Measurements from ENCODE around the gene DRAXIN. TPM values are rescaled to one million over a fixed set of nuclear protein-coding genes. Genes with fewer than 3 reads are reported as not detected.

The DRAXIN gene
- total RNA-seq, 2 donors from 2014 or later = 0.05 to 0.51 TPM

DNA sequence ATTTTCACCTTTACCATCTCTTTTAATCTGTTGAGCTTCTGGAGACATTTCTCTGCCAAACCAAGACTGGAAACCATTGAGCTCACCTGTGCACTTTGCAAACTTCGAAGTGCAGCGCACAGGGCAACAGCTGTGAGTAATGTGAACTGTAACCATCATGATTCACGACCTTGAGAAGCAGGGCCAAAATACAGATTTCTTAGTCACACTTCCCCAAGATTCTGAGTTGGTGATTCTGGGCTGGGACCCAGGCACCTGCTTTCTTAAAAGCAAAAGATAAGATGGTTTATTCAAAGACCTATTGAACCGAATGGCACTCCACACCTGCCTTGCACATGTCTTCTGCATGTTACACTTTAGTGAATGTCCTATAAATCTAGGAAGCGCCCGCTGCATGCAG is 54.6 kb downstream of the DRAXIN start:
- H3K27ac ChIP-seq = no peak overlapping the region
- no peak for DNase-seq (ENCODE audit: low spot score)
- peaks cover 0 to 3% of the 10 kb centered on the region in 2 donors for H3K36me3 ChIP-seq
- no peak for TF ChIP-seq POLR2AphosphoS5 (IDR thresholded peaks at IDR 0.05)
- TF ChIP-seq POLR2A (IDR thresholded peaks at IDR 0.05) = no peak
- TF ChIP-seq, protein P1, sequence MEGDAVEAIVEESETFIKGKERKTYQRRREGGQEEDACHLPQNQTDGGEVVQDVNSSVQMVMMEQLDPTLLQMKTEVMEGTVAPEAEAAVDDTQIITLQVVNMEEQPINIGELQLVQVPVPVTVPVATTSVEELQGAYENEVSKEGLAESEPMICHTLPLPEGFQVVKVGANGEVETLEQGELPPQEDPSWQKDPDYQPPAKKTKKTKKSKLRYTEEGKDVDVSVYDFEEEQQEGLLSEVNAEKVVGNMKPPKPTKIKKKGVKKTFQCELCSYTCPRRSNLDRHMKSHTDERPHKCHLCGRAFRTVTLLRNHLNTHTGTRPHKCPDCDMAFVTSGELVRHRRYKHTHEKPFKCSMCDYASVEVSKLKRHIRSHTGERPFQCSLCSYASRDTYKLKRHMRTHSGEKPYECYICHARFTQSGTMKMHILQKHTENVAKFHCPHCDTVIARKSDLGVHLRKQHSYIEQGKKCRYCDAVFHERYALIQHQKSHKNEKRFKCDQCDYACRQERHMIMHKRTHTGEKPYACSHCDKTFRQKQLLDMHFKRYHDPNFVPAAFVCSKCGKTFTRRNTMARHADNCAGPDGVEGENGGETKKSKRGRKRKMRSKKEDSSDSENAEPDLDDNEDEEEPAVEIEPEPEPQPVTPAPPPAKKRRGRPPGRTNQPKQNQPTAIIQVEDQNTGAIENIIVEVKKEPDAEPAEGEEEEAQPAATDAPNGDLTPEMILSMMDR (IDR thresholded peaks at IDR 0.05) = no peak
- 85% methylated on average over 6 of the region's 6 CpGs for WGBS
- peaks cover 4% of the 10 kb centered on the region for H3K4me1 ChIP-seq (replicated peaks)
- H3K27me3 ChIP-seq (replicated peaks; ENCODE audit: insufficient read depth) = no peaks in the 10 kb centered on the region
- intact Hi-C loops (cut with DNase I) = no loop called here
- no peaks in the 10 kb centered on the region for H3K9me3 ChIP-seq
- H3K4me3 ChIP-seq = no peak overlapping the region

DNA sequence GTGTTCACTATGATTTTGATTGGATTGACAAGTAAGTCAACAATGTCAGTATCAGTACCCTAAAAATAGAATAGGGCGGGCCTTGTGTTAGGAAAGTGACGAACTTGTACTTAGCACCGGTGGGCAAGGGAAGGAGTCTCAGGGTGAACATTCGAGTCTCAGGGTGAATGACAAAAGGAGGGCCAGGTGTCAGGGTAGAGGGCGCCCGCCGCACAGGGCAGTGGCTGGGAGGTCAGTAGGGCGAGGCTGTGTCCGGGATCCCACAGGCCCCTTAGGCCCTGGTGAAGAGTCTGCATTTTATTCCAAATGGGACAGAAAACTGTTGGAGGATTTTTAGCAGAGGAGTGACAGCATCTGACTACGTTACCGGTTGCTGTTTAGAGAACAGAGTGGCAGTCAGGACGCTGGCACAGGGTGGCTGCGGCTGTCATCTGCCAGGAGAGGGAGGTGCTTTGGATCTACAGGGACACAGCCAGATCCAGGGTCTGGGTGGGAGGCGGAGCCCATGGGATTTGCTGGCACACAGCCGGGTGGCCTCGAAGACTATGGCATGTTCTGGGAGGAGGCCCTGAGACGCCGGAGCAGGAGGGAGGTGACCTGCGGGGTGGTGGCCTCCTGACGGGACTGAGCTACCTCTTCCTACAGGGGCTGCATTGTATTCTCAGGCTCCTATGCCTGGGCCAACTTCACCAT is 55.4 kb downstream of the DRAXIN start:
- no peak for DNase-seq (ENCODE audit: low spot score)
- TF ChIP-seq POLR2AphosphoS5 (IDR thresholded peaks at IDR 0.05) (no peak), POLR2A (IDR thresholded peaks at IDR 0.05) (no peak)
- TF ChIP-seq, protein P1 (IDR thresholded peaks at IDR 0.05) = no peak
- 85% methylated on average over 20 of the region's 20 CpGs for WGBS
- Histone ChIP-seq H3K4me1 (replicated peaks) (peaks cover 3% of the 10 kb centered on the region), H3K27me3 (replicated peaks; ENCODE audit: insufficient read depth) (no peaks in the 10 kb centered on the region), H3K9me3 (no peaks in the 10 kb centered on the region), H3K27ac (no peak overlapping the region), H3K4me3 (no peak overlapping the region), H3K36me3 (peaks cover 0 to 3% of the 10 kb centered on the region in 2 donors)
- intact Hi-C loops (cut with DNase I) = no loop called here

DNA sequence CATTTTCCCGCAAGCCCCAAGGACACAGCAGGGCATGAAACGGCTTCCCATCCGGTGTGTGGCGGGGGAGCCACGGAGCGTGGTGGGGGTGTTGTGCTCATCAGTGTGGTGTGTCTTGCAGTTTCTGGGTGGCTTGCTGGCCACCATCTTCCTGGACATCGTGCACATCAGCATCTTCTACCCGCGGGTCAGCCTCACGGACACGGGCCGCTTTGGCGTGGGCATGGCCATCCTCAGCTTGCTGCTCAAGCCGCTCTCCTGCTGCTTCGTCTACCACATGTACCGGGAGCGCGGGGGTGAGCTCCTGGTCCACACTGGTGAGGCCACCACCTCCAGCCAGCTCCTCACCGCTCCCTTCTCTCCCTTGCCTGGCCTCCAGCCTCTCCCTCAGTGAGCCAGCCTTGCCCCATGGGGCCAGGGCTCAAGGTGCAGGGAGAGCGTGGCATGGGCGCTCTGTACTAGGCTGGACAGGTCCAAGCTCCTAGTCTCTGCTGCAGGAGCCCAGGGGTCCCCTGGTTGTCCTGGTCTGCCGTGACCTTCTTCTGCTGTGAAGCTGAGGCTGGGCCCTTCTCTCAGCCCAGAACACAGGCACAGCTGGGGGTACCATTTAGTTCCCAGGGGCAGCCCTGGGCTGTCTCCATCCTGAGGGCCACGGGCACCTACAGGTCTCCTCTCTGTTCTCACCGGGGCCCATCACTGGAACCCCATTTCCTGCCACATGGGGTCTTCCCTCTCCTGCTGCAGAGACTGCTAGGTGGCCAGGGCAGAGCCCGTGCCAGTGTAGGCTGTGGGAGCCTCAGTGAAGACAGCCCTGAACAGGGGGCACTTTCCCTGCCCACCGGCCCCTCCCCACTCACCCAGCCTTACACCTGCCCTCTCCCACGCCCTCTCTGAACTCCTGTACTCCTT is 57.0 kb downstream of the DRAXIN start:
- H3K36me3 ChIP-seq = peaks cover 0 to 3% of the 10 kb centered on the region in 2 donors

DNA sequence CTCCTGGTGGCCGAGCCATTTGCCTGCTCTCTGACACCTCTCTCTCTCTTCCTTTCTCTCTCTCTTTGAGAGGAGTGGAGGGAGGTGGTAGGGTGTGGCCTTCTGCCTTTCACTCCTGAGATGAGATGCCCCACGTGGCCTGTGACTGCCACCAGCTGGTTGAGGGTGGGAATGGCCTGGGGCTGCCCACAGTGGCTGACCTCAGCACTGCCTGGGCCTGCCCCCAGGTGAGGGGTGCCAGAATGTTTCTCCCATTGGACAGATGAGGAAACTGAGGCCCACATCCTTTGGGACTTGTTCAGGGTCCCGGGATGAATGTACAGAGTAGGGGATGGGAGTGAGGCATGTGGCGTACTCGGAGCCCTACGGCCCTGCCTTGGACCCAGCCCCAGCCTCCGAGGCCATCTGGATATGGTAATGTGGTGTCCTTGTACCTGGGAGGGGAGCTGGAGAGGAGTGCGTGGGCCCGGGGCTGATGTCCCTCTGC is 57.7 kb downstream of the DRAXIN start:
- DNase-seq (ENCODE audit: low spot score) = peak; percentile 21
- no peaks in the 10 kb centered on the region for H3K4me1 ChIP-seq (replicated peaks)
- H3K36me3 ChIP-seq = peaks cover 0 to 3% of the 10 kb centered on the region in 2 donors
- H3K27ac ChIP-seq = no peak overlapping the region
- intact Hi-C loops (cut with DNase I) = no loop called here
- H3K27me3 ChIP-seq (replicated peaks; ENCODE audit: insufficient read depth) = no peaks in the 10 kb centered on the region
- WGBS = 73% methylated on average over 9 of the region's 9 CpGs
- TF ChIP-seq, protein P1 (IDR thresholded peaks at IDR 0.05) = peak in 2 of 4 experiments; percentile 28 to 61
- no peak for TF ChIP-seq POLR2AphosphoS5 (IDR thresholded peaks at IDR 0.05)
- H3K9me3 ChIP-seq = no peaks in the 10 kb centered on the region
- H3K4me3 ChIP-seq = no peak overlapping the region

More for the DNA sequence above, 57.0 kb downstream of the DRAXIN start:
- WGBS = 94% methylated on average over 27 of the region's 27 CpGs
- Histone ChIP-seq H3K27me3 (replicated peaks; ENCODE audit: insufficient read depth) (no peaks in the 10 kb centered on the region), H3K9me3 (no peaks in the 10 kb centered on the region), H3K27ac (no peak overlapping the region), H3K4me3 (no peak overlapping the region), H3K4me1 (replicated peaks) (no peaks in the 10 kb centered on the region)
- DNase-seq (ENCODE audit: low spot score) = no peak
- TF ChIP-seq, protein P1 (IDR thresholded peaks at IDR 0.05) = no peak
- TF ChIP-seq POLR2A (IDR thresholded peaks at IDR 0.05) (no peak), POLR2AphosphoS5 (IDR thresholded peaks at IDR 0.05) (no peak)
- intact Hi-C loops (cut with DNase I) = no loop called here
